ENCODE measurements around the gene RPH3AL.

RPH3AL gene

GRCh38 chr17:193841-194806 lies 158.5 kb downstream of the RPH3AL start (continued):
- 0 out of 2 replicates have a peak, but pooled peaks have one; percentile 22 for TF ChIP-seq ZBTB8A (tag by site-specific recombination; IDR thresholded peaks at IDR 0.05)
- TF ChIP-seq ZNF677 (tag by site-specific recombination; IDR thresholded peaks at IDR 0.05): peak; percentile 22; the same call in 1 of the 2 replicates
- TF ChIP-seq YY1 (tag by site-specific recombination; IDR thresholded peaks at IDR 0.05): no peak
- TF ChIP-seq REPIN1 (tag by site-specific recombination; IDR thresholded peaks at IDR 0.05; ENCODE audit: low read depth): no peak
- 0 out of 2 replicates have a peak, but pooled peaks have one; percentile 33 for TF ChIP-seq IKZF3 (tag by site-specific recombination; IDR thresholded peaks at IDR 0.05)
- no peak for TF ChIP-seq ZNF302 (tag by site-specific recombination; IDR thresholded peaks at IDR 0.05; ENCODE audit: low read depth)
- TF ChIP-seq ZNF791 (tag by site-specific recombination; IDR thresholded peaks at IDR 0.05): no peak
- peak; percentile 82 for TF ChIP-seq GLIS1 (tag by site-specific recombination; IDR thresholded peaks at IDR 0.05)
- TF ChIP-seq ZNF133 (tag by site-specific recombination; IDR thresholded peaks at IDR 0.05): no peak
- TF ChIP-seq KLF7 (tag by site-specific recombination; IDR thresholded peaks at IDR 0.05; ENCODE audit: borderline replicate concordance): no peak
- no peak for TF ChIP-seq ZNF221 (tag by site-specific recombination; IDR thresholded peaks at IDR 0.05; ENCODE audit: borderline replicate concordance)
- TF ChIP-seq ZNF398 (tag by site-specific recombination; IDR thresholded peaks at IDR 0.05): peak; percentile 44
- 0 out of 2 replicates have a peak, but pooled peaks have one; percentile 28 for TF ChIP-seq KLF17 (tag by site-specific recombination; IDR thresholded peaks at IDR 0.05)
- TF ChIP-seq ZNF426 (tag by site-specific recombination; IDR thresholded peaks at IDR 0.05): no peak
- TF ChIP-seq PRDM10 (tag by site-specific recombination; IDR thresholded peaks at IDR 0.05): peak; percentile 73
- peak; percentile 81 for TF ChIP-seq ZIC2 (tag by site-specific recombination; IDR thresholded peaks at IDR 0.05)
- TF ChIP-seq ZNF623 (tag by site-specific recombination; IDR thresholded peaks at IDR 0.05): peak; percentile 89
- TF ChIP-seq ZNF155 (tag by site-specific recombination; IDR thresholded peaks at IDR 0.05): no peak
- TF ChIP-seq ZBTB20 (tag by site-specific recombination; IDR thresholded peaks at IDR 0.05): peak; percentile 39; the same call in 1 of the 2 replicates
- no peak for TF ChIP-seq ZBTB6 (tag by site-specific recombination; IDR thresholded peaks at IDR 0.05)
- TF ChIP-seq ZNF501 (tag by site-specific recombination; IDR thresholded peaks at IDR 0.05): 0 out of 2 replicates have a peak, but pooled peaks have one; percentile 43
- peak; percentile 93 for TF ChIP-seq WT1 (tag by site-specific recombination; IDR thresholded peaks at IDR 0.05)
- no peak for TF ChIP-seq ZNF350 (tag by site-specific recombination; IDR thresholded peaks at IDR 0.05)
- TF ChIP-seq ZSCAN30 (tag by site-specific recombination; IDR thresholded peaks at IDR 0.05): no peak
- peak; percentile 84 for TF ChIP-seq EGR2 (tag by site-specific recombination; IDR thresholded peaks at IDR 0.05; ENCODE audit: low read depth)
- TF ChIP-seq ZNF138 (tag by site-specific recombination; IDR thresholded peaks at IDR 0.05; ENCODE audit: borderline replicate concordance): no peak
- no peak for TF ChIP-seq YY2 (tag by site-specific recombination; IDR thresholded peaks at IDR 0.05)
- TF ChIP-seq ZNF488 (tag by site-specific recombination; IDR thresholded peaks at IDR 0.05): no peak
